Astrocyte (in vitro differentiated cells and primary cell): ENCODE measurements around the gene APOBEC3G. TPM values are rescaled to one million over a fixed set of nuclear protein-coding genes. Genes with fewer than 3 reads are reported as not detected.
"Not testable (repeated sequence)": the region's sequence is repeated elsewhere in the genome, so short reads cannot be mapped to it uniquely, and the experiment has no call there.

Experiments used
- DNase-seq: peaks from one replicate; pipeline ENCODE4 v3.0.0-alpha.2; 2010; ENCODE audit warnings: low read depth
- FAIRE-seq: peaks from 2 replicates; lab custom pipeline; 2011; peaks lifted over from hg19 to GRCh38; lab: Jason Lieb, UNC
- H2AFZ ChIP-seq: 2 replicates; pipeline ENCODE4 v1.6.0; 2012; ENCODE audit warnings: low read depth, low read length, inconsistent platforms
- H3K27ac ChIP-seq: 2 replicates; pipeline ENCODE4 v1.5.1; 2011; ENCODE audit warnings: low read depth, low read length, inconsistent platforms
- H3K27me3 ChIP-seq: 2 replicates; pipeline ENCODE4 v1.6.0; 2011; ENCODE audit warnings: low read length, inconsistent platforms; ENCODE audit not compliant: insufficient read depth
- H3K36me3 ChIP-seq: 2 replicates; pipeline ENCODE4 v1.5.1; 2011; ENCODE audit warnings: low read length, inconsistent platforms; ENCODE audit not compliant: insufficient read depth
- H3K4me1 ChIP-seq: 2 replicates; pipeline ENCODE4 v1.5.1; 2011; ENCODE audit warnings: low read length, inconsistent platforms; ENCODE audit not compliant: insufficient read depth
- H3K4me2 ChIP-seq: 2 replicates; pipeline ENCODE4 v1.6.0; 2012; ENCODE audit warnings: low read length, inconsistent platforms
- H3K4me3 ChIP-seq: 2 replicates; pipeline ENCODE4 v1.5.1; 2011; ENCODE audit warnings: low read depth, mild to moderate bottlenecking, low read length, inconsistent platforms; ENCODE audit not compliant: insufficient read depth
- H3K79me2 ChIP-seq: 2 replicates; pipeline ENCODE4 v1.6.0; 2012; ENCODE audit warnings: mild to moderate bottlenecking, low read length, inconsistent platforms; ENCODE audit not compliant: insufficient read depth
- H3K9ac ChIP-seq: 2 replicates; pipeline ENCODE4 v1.6.0; 2012; ENCODE audit warnings: mild to moderate bottlenecking, low read length, inconsistent platforms
- H3K9me3 ChIP-seq: 2 replicates; pipeline ENCODE4 v1.5.1; 2012; ENCODE audit warnings: low read depth, mild to moderate bottlenecking, low read length, inconsistent platforms; ENCODE audit not compliant: insufficient read depth
- H4K20me1 ChIP-seq: 2 replicates; pipeline ENCODE4 v1.6.0; 2012; ENCODE audit warnings: low read length, inconsistent platforms; ENCODE audit not compliant: insufficient read depth
- H3K27ac Mint-ChIP-seq: one replicate; pipeline ENCODE4 v1.8.0; 2021; ENCODE audit warnings: mild to moderate bottlenecking, mixed read lengths; ENCODE audit not compliant: unreplicated experiment
- H3K27me3 Mint-ChIP-seq: one replicate; pipeline ENCODE4 v1.8.0; 2021; ENCODE audit warnings: low read depth, mixed read lengths; ENCODE audit not compliant: unreplicated experiment
- H3K36me3 Mint-ChIP-seq: one replicate; pipeline ENCODE4 v1.8.0; 2021; ENCODE audit warnings: low read depth, mixed read lengths; ENCODE audit not compliant: unreplicated experiment
- H3K4me1 Mint-ChIP-seq: one replicate; pipeline ENCODE4 v1.8.0; 2021; ENCODE audit warnings: low read depth, mixed read lengths; ENCODE audit not compliant: unreplicated experiment
- H3K4me3 Mint-ChIP-seq: one replicate; pipeline ENCODE4 v1.8.0; 2021; ENCODE audit warnings: mild to moderate bottlenecking, moderate library complexity, mixed read lengths; ENCODE audit not compliant: unreplicated experiment
- H3K9me3 Mint-ChIP-seq: one replicate; pipeline ENCODE4 v1.8.0; 2021; ENCODE audit warnings: mild to moderate bottlenecking, mixed read lengths; ENCODE audit not compliant: unreplicated experiment
- EZH2 ChIP-seq: IDR thresholded peaks from 2 replicates; pipeline ENCODE4 v1.6.1; 2012; ENCODE audit warnings: mild to moderate bottlenecking, low read length, inconsistent platforms; ENCODE audit not compliant: insufficient read depth
- total RNA-seq: library from RNA; stranded (reverse); gene quantifications from 2 replicates; pipeline ENCODE4 v1.2.1, GENCODE V29; 2021
- TF ChIP-seq, protein P1 (sequence below): IDR thresholded peaks from 2 replicates; pipeline ENCODE4 v1.5.1; 2011; ENCODE audit warnings: low read depth, mild to moderate bottlenecking, inconsistent platforms, low read length, moderate library complexity; ENCODE audit not compliant: insufficient read depth

Gene APOBEC3G
- total RNA-seq, 1 donor from 2014 or later: 2.4 TPM

DNA sequence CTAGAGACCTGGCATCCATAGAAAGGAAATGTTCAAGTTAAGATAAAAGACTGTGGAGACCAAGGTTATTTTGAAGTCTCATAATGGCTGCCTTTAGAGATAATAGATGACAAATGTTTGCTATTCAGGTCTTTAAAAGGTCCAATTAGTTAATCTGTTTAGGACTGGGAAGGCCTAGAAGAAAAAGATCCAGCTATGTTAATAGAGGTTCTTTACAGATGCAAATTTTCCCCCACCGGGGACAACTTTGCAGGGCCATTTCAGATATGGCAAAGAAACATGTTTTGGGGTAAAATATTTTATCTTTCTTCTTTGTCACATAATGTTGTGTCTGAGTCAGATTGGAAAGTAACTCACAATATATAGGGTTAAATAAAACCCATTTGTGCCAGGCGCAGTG, 3.1 kb upstream of the APOBEC3G start:
- DNase-seq (no peak), FAIRE-seq (no peak)
- no peaks in the 10 kb centered on the region for H3K36me3 Mint-ChIP-seq
- Histone ChIP-seq H3K27ac (no peak overlapping the region), H3K27me3 (no peaks in the 10 kb centered on the region), H3K4me1 (no peaks in the 10 kb centered on the region), H3K79me2 (no peaks in the 10 kb centered on the region), H3K9me3 (no peaks in the 10 kb centered on the region), H3K36me3 (no peaks in the 10 kb centered on the region), H3K4me2 (no peak overlapping the region), H2AFZ (no peak overlapping the region), H4K20me1 (no peaks in the 10 kb centered on the region), H3K9ac (no peak overlapping the region), H3K4me3 (no peak overlapping the region)
- TF ChIP-seq, protein P1, sequence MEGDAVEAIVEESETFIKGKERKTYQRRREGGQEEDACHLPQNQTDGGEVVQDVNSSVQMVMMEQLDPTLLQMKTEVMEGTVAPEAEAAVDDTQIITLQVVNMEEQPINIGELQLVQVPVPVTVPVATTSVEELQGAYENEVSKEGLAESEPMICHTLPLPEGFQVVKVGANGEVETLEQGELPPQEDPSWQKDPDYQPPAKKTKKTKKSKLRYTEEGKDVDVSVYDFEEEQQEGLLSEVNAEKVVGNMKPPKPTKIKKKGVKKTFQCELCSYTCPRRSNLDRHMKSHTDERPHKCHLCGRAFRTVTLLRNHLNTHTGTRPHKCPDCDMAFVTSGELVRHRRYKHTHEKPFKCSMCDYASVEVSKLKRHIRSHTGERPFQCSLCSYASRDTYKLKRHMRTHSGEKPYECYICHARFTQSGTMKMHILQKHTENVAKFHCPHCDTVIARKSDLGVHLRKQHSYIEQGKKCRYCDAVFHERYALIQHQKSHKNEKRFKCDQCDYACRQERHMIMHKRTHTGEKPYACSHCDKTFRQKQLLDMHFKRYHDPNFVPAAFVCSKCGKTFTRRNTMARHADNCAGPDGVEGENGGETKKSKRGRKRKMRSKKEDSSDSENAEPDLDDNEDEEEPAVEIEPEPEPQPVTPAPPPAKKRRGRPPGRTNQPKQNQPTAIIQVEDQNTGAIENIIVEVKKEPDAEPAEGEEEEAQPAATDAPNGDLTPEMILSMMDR: no peak
- TF ChIP-seq EZH2: no peak
- H3K27ac Mint-ChIP-seq: no peak overlapping the region
- peaks cover 21% of the 10 kb centered on the region for H3K27me3 Mint-ChIP-seq
- peaks cover 2% of the 10 kb centered on the region for H3K9me3 Mint-ChIP-seq
- no peaks in the 10 kb centered on the region for H3K4me1 Mint-ChIP-seq
- no peak overlapping the region for H3K4me3 Mint-ChIP-seq

DNA sequence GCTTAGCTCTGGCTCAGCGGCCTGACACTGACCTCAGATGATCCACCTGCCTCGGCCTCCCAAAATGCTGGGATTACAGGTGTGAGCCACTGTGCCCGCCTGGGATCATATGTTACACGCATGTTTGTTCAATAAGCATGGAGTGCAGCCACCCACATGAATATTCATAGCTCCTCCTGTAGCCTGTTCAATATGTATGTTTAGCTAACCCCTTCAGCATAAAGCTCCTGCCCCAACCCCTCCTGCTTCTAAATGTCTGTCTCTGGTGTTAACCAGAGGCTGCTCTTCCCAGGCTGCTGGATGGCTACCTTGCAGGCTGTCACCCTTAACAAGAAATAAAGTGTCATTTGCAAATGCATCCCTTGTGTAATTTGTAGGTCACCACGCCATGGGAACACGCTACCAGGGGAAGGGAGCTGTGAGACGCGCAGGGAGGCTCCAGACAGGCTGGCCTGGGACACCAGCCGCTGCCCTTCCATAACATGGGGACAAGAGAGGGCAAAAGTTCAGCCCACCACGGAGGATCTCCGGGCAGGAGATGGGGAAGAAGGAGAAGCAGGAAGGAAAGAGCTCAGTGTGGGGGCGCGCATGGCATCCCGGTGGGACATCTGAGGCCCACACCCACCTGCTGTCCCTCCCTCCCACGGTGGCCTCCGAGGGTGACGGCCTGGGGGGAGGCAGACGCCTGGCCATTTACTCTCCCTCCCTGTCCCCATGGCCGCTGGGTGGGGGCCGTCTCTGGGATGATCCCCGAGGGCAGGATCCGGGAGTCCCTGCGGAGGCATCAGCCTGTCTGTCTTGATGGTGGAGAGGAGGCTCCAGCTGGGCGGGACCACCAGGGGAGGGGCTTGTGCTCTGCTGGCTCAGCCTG, 685 bp upstream of the APOBEC3G start:
- not testable (repeated sequence) for H3K4me3 ChIP-seq, DNase-seq, H3K9me3 ChIP-seq, FAIRE-seq, H3K9me3 Mint-ChIP-seq, H4K20me1 ChIP-seq, H3K27ac Mint-ChIP-seq, H2AFZ ChIP-seq, H3K4me1 Mint-ChIP-seq, H3K36me3 ChIP-seq, H3K4me1 ChIP-seq, H3K27ac ChIP-seq, H3K9ac ChIP-seq, H3K27me3 ChIP-seq, H3K36me3 Mint-ChIP-seq, H3K79me2 ChIP-seq
- H3K27me3 Mint-ChIP-seq: peaks cover 19% of the 10 kb centered on the region
- H3K4me3 Mint-ChIP-seq: peak overlapping the region; percentile 34
- H3K4me2 ChIP-seq: peak overlapping the region; percentile 46

DNA sequence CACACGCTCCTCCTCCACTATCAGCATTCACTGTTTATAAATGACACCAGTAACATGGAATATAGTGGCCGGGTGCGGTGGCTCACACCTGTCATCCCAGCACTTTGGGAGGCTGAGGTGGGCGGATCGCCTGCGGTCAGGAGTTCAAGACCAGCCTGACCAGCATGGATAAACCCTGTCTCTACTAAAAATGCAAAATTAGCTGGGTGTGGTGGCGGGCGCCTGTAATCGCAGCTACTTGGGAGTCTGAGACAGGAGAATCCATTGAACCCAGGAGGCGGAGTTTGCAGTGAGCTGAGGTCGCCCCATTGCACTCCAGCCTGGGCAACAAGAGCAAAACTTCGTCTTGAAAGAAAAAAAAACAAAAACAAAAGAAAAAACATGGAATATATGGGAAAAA, 837 bp downstream of the APOBEC3G start:
- H3K4me3 Mint-ChIP-seq: peak overlapping the region; percentile 16
- H3K27ac ChIP-seq, H3K4me2 ChIP-seq, H3K9ac ChIP-seq, FAIRE-seq, H3K9me3 ChIP-seq, H3K4me3 ChIP-seq, H3K9me3 Mint-ChIP-seq, H3K27ac Mint-ChIP-seq, H3K4me1 ChIP-seq, H3K27me3 ChIP-seq, H3K36me3 Mint-ChIP-seq, H3K79me2 ChIP-seq, H3K4me1 Mint-ChIP-seq, DNase-seq, H3K36me3 ChIP-seq, H2AFZ ChIP-seq, H4K20me1 ChIP-seq: not testable (repeated sequence)
- peaks cover 27% of the 10 kb centered on the region for H3K27me3 Mint-ChIP-seq
